ENCODE data around the gene EXOSC7.

The EXOSC7 gene

DNA sequence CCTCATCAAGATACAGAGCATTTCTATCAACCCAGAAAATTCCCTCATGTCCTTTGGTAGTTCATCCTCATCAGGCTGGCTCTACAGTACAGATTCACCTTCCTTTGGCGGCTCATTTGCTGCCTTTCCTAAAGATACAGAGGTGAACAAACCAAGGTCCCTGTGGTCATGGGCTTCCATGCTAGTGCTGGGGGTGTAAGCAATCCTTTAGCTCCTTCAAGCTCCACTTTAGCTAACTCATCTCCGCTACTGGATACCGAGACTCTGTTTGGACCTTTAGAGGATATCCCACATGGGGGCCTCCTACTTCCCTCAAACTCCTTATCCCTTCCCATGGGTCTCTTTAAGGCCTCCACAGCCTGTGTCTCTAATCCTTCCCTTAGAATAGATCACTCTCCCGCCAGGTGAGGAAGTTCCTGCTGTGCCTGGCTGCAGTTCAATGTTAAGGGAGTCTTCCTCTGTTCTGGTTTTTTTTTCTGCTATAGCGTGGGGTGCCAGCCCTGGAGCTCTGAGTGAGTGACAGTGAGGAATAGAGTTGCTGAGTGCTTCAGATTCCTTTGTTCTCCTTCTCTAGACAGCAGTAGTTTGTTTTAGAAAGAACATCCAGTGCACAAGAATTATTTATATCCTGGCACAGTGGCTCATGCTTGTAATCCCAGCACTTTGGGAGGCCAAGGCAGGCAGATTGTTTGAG is 80.7 kb downstream of the EXOSC7 start:
- DNase-seq = no peak

DNA sequence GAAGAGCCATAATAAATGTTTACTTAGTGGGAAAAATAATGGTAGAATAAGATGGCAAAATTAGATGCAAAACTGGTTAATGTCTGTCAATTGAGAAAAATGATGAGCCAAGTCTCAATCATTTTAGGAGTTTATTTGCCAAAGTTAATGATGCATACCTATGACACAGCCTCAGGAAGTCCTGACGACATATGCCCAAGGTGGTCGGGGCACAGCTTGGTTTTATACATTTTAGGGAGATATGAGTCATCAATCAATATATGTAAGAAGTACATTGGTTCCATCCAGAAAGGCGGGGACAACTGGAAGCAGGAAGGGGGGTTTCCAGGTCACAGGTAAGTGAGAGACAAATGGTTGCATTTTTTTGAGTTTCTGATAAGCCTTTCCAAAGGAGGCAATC is 81.5 kb downstream of the EXOSC7 start:
- DNase-seq = no peak

GRCh38 chr3:45059132-45059531 is 83.1 kb downstream of the EXOSC7 start:
- no peak for DNase-seq

DNA sequence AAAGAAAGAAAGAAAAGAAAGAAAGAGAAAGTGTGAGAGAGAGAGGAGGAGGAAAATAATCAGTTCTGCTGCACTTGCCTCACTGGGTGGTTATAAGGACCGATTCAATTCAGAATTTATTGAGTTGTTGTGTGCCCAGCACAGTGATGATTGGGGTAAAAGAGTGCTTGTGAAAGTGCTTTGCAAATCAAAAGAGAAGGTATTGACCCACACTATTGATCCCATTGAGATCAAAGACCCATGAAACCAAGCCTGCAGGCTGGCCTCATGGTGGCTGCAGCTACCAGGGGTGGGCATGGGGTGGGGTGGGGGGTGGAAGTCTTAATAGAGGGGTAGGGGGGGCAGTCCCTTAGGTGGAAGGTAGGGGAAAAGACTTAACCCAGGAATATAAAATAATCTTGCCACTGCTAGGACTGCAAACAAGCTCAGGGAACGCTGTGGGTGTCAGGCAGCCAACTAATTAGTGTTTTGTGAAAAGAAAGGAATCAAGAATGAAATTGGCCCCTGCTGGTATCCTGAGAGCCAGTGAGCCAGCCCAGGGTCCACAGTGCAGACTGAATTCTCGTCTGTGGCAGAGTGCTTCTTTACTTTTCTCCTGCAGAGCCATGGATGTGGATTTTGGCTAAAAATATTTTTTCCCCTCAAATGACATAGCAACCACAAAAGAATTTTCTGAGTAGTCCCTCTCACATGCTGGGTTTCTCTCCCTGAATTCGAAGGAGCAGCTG is 84.3 kb downstream of the EXOSC7 start:
- DNase-seq = no peak
